Muscle of leg (tissue), 11 donors: Measurements from ENCODE around the gene CSMD2. TPM values are rescaled to one million over a fixed set of nuclear protein-coding genes. Genes with fewer than 3 reads are reported as not detected.

Experiments
- DNase-seq: peaks from one replicate; pipeline ENCODE4 v3.0.0; 2013
- H3K27ac ChIP-seq: one replicate; pipeline ENCODE4 v1.5.1; 2013; ENCODE audit warnings: mild to moderate bottlenecking, low read length, control low read depth
- H3K27me3 ChIP-seq: one replicate; pipeline ENCODE4 v1.6.1; 2013; ENCODE audit warnings: low read length; ENCODE audit not compliant: control insufficient read depth, insufficient read depth
- H3K36me3 ChIP-seq: one replicate; pipeline ENCODE4 v1.6.1; 2013; ENCODE audit warnings: low read length; ENCODE audit not compliant: control insufficient read depth, insufficient read depth
- H3K4me1 ChIP-seq: one replicate; pipeline ENCODE4 v1.6.1; 2013; ENCODE audit warnings: low read length; ENCODE audit not compliant: control insufficient read depth, insufficient read depth
- H3K4me3 ChIP-seq: one replicate; pipeline ENCODE4 v1.5.1; 2013; ENCODE audit warnings: low read length, control low read depth
- H3K9me3 ChIP-seq: replicated peaks from 2 replicates; pipeline ENCODE4 v1.6.1; 2013; ENCODE audit warnings: low read depth, low read length; ENCODE audit not compliant: control insufficient read depth
- WGBS: methylation state at CpG from one replicate; pipeline ENCODE4 v1.1.5; 2013; ENCODE audit warnings: missing lambda C conversion rate; ENCODE audit not compliant: insufficient coverage; 5-methylcytosine and 5-hydroxymethylcytosine counted together
- polyA plus RNA-seq, 8 donors: library from polyadenylated mRNA; unstranded; fragments of 120-200 nt; gene quantifications; one replicate each; pipeline versions ENCODE4 v1.2.1 to v1.2.3, GENCODE V29; 2013; ENCODE audit warnings: inconsistent platforms in 1 of 8, low replicate concordance in 1 of 8; ENCODE audit not compliant: insufficient read length in 8 of 8, insufficient read depth in 1 of 8
- total RNA-seq: library from RNA; stranded (reverse); fragments of 120-200 nt; gene quantifications from one replicate; pipeline ENCODE4 v1.2.4, GENCODE V29; 2013

The CSMD2 gene
- total and polyA plus RNA-seq, 9 donors, result 0.27 to 1.6 (median 0.52) TPM

GRCh38 chr1:33609739-33610138 lies 555.3 kb downstream of the CSMD2 start:
- Histone ChIP-seq H3K9me3 (no peaks in the 10 kb centered on the region), H3K27ac (no peak overlapping the region), H3K4me3 (no peak overlapping the region), H3K27me3 (peaks cover 6% of the 10 kb centered on the region), H3K4me1 (peaks cover 8% of the 10 kb centered on the region), H3K36me3 (no peaks in the 10 kb centered on the region)
- WGBS, result 63% methylated on average over 1 of the region's 5 CpGs
- DNase-seq, result no peak

- H3K36me3 ChIP-seq, result no peaks in the 10 kb centered on the region
- no peaks in the 10 kb centered on the region for H3K9me3 ChIP-seq
- WGBS, result 92% methylated on average over 9 of the region's 9 CpGs
- no peak overlapping the region for H3K4me3 ChIP-seq
- peaks cover 2% of the 10 kb centered on the region for H3K27me3 ChIP-seq
- H3K27ac ChIP-seq, result no peak overlapping the region
- no peak for DNase-seq
- H3K4me1 ChIP-seq, result peaks cover 8% of the 10 kb centered on the region
Measured at GRCh38 chr1:33608825-33609400, 556.1 kb downstream of the CSMD2 start.

- Histone ChIP-seq H3K27ac (no peak overlapping the region), H3K4me1 (peaks cover 8% of the 10 kb centered on the region), H3K27me3 (peaks cover 1% of the 10 kb centered on the region), H3K36me3 (no peaks in the 10 kb centered on the region), H3K4me3 (no peak overlapping the region), H3K9me3 (no peaks in the 10 kb centered on the region)
- 77% methylated on average over 11 of the region's 12 CpGs for WGBS
- no peak for DNase-seq
Measured at GRCh38 chr1:33607444-33608005, 557.5 kb downstream of the CSMD2 start.

GRCh38 chr1:33606272-33606671 lies 558.8 kb downstream of the CSMD2 start:
- 59% methylated on average over 4 of the region's 9 CpGs for WGBS
- DNase-seq, result peak; percentile 67
- no peak overlapping the region for H3K27ac ChIP-seq

GRCh38 chr1:33602271-33602670 lies 562.8 kb downstream of the CSMD2 start:
- Histone ChIP-seq H3K27me3 (peaks cover 3% of the 10 kb centered on the region), H3K9me3 (no peaks in the 10 kb centered on the region), H3K4me3 (no peak overlapping the region), H3K36me3 (no peaks in the 10 kb centered on the region), H3K27ac (no peak overlapping the region), H3K4me1 (peaks cover 8% of the 10 kb centered on the region)
- DNase-seq, result no peak
- WGBS, result 88% methylated on average over 6 of the region's 9 CpGs

More at GRCh38 chr1:33606272-33606671, 558.8 kb downstream of the CSMD2 start:
- no peak overlapping the region for H3K4me3 ChIP-seq
- peaks cover 3% of the 10 kb centered on the region for H3K27me3 ChIP-seq
- no peaks in the 10 kb centered on the region for H3K9me3 ChIP-seq
- no peaks in the 10 kb centered on the region for H3K36me3 ChIP-seq
- H3K4me1 ChIP-seq, result peaks cover 8% of the 10 kb centered on the region

GRCh38 chr1:33601751-33602150 lies 563.3 kb downstream of the CSMD2 start:
- H3K27me3 ChIP-seq, result peaks cover 3% of the 10 kb centered on the region
- peaks cover 8% of the 10 kb centered on the region for H3K4me1 ChIP-seq
- no peak overlapping the region for H3K4me3 ChIP-seq
- no peaks in the 10 kb centered on the region for H3K36me3 ChIP-seq
- H3K27ac ChIP-seq, result no peak overlapping the region
- DNase-seq, result no peak
- no peaks in the 10 kb centered on the region for H3K9me3 ChIP-seq
- WGBS, result no CpG with 5 or more reads among the region's 2 CpGs

- DNase-seq, result peak; percentile 34
- Histone ChIP-seq H3K27me3 (peaks cover 3% of the 10 kb centered on the region), H3K9me3 (no peaks in the 10 kb centered on the region), H3K36me3 (no peaks in the 10 kb centered on the region), H3K4me1 (peaks cover 5% of the 10 kb centered on the region), H3K27ac (no peak overlapping the region), H3K4me3 (no peak overlapping the region)
- WGBS, result 10% methylated on average over 2 of the region's 7 CpGs
Measured at GRCh38 chr1:33599516-33600115, 565.4 kb downstream of the CSMD2 start.

- WGBS, result 88% methylated on average over 5 of the region's 7 CpGs
- Histone ChIP-seq H3K36me3 (no peaks in the 10 kb centered on the region), H3K27ac (no peak overlapping the region)
Measured at GRCh38 chr1:33588726-33589125, 576.3 kb downstream of the CSMD2 start.

GRCh38 chr1:33586795-33587194 lies 578.2 kb downstream of the CSMD2 start:
- no peak for DNase-seq
- Histone ChIP-seq H3K4me1 (no peaks in the 10 kb centered on the region), H3K9me3 (no peaks in the 10 kb centered on the region), H3K27ac (no peak overlapping the region), H3K27me3 (peaks cover 2% of the 10 kb centered on the region), H3K36me3 (no peaks in the 10 kb centered on the region), H3K4me3 (no peak overlapping the region)
- no CpG with 5 or more reads among the region's 5 CpGs for WGBS

More at GRCh38 chr1:33588726-33589125, 576.3 kb downstream of the CSMD2 start:
- peaks cover 2% of the 10 kb centered on the region for H3K27me3 ChIP-seq
- DNase-seq, result no peak
- no peaks in the 10 kb centered on the region for H3K4me1 ChIP-seq
- H3K4me3 ChIP-seq, result no peak overlapping the region
- H3K9me3 ChIP-seq, result no peaks in the 10 kb centered on the region

- H3K27ac ChIP-seq, result no peak overlapping the region
- no peaks in the 10 kb centered on the region for H3K4me1 ChIP-seq
- no peak for DNase-seq
- H3K4me3 ChIP-seq, result no peak overlapping the region
- H3K36me3 ChIP-seq, result no peaks in the 10 kb centered on the region
- H3K9me3 ChIP-seq, result no peaks in the 10 kb centered on the region
- 86% methylated on average over 1 of the region's 4 CpGs for WGBS
- H3K27me3 ChIP-seq, result peaks cover 2% of the 10 kb centered on the region
Measured at GRCh38 chr1:33586106-33586505, 578.9 kb downstream of the CSMD2 start.
